Vagina (tissue), 2 donors: ENCODE measurements around the gene ADAMTS12.

Experiments
- POLR2A ChIP-seq, 2 donors: fragments of 450-650 bp; IDR thresholded peaks; one replicate each; pipeline ENCODE4 v1.6.1; 2017; ENCODE audit warnings: antibody characterized with exemption in 2 of 2, mild to moderate bottlenecking in 2 of 2, moderate library complexity in 2 of 2
- TF ChIP-seq, protein P1 (sequence below), 3 experiments: fragments of 450-650 bp in 2 of 3; fragments of 200-600 bp in 1 of 3; sonication (generic) in 1 of 3; IDR thresholded peaks; one replicate each; pipeline ENCODE4 v1.5.1; 2017 to 2019; ENCODE audit warnings: antibody characterized with exemption in 3 of 3, mild to moderate bottlenecking in 2 of 3, moderate library complexity in 2 of 3

DNA sequence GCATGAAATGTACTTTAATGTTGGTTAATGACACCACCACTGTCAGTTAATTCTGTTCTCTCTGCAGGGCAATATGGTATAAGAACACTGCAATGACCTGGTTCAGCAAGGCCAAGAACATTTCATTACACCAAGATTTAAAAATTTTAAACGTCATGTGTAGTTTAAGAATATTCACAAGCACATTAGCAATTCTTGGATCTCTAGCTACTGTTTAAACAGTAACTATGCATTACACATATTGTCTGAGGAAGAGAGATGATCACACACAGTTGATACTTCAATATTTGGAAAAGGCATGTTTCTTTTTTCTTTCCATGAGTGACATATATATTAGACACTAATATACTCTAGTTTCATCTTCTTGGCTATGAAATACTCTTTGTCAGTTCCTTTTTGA is 143.0 kb downstream of the ADAMTS12 start:
- TF ChIP-seq, protein P1, sequence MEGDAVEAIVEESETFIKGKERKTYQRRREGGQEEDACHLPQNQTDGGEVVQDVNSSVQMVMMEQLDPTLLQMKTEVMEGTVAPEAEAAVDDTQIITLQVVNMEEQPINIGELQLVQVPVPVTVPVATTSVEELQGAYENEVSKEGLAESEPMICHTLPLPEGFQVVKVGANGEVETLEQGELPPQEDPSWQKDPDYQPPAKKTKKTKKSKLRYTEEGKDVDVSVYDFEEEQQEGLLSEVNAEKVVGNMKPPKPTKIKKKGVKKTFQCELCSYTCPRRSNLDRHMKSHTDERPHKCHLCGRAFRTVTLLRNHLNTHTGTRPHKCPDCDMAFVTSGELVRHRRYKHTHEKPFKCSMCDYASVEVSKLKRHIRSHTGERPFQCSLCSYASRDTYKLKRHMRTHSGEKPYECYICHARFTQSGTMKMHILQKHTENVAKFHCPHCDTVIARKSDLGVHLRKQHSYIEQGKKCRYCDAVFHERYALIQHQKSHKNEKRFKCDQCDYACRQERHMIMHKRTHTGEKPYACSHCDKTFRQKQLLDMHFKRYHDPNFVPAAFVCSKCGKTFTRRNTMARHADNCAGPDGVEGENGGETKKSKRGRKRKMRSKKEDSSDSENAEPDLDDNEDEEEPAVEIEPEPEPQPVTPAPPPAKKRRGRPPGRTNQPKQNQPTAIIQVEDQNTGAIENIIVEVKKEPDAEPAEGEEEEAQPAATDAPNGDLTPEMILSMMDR (IDR thresholded peaks at IDR 0.05): no peak
- TF ChIP-seq POLR2A (IDR thresholded peaks at IDR 0.05): no peak
